H9 (cell line): ENCODE data around the gene FRY. TPM values are rescaled to one million over a fixed set of nuclear protein-coding genes. Genes with fewer than 3 reads are reported as not detected.

Source experiments
- DNase-seq: peaks from one replicate; pipeline ENCODE4 v3.0.0-alpha.2; 2017
- H2AFZ ChIP-seq: one replicate; pipeline ENCODE4 v1.6.1; 2013; ENCODE audit warnings: mild to moderate bottlenecking, low read length, control low read depth, moderate library complexity
- H2AK5ac ChIP-seq: 2 replicates; pipeline ENCODE4 v1.6.1; 2013; ENCODE audit warnings: low read length, control low read depth, mixed read lengths; ENCODE audit not compliant: insufficient read length
- H2BK120ac ChIP-seq: one replicate; pipeline ENCODE4 v1.6.1; 2013; ENCODE audit warnings: low read depth, mild to moderate bottlenecking, low read length, control low read depth, inconsistent platforms; ENCODE audit not compliant: poor library complexity, severe bottlenecking
- H2BK12ac ChIP-seq: 2 replicates; pipeline ENCODE4 v1.6.1; 2013; ENCODE audit warnings: low read length, control low read depth, mixed read lengths, low read depth; ENCODE audit not compliant: insufficient read length
- H2BK15ac ChIP-seq: 2 replicates; pipeline ENCODE4 v1.6.1; 2013; ENCODE audit warnings: low read depth, low read length, control low read depth
- H2BK20ac ChIP-seq: one replicate; pipeline ENCODE4 v1.6.1; 2013; ENCODE audit warnings: low read depth, mild to moderate bottlenecking, low read length, control low read depth, inconsistent platforms; ENCODE audit not compliant: poor library complexity, severe bottlenecking
- H2BK5ac ChIP-seq: 2 replicates; pipeline ENCODE4 v1.6.1; 2013; ENCODE audit warnings: low read length, control low read depth, mixed read lengths; ENCODE audit not compliant: insufficient read length
- H3K14ac ChIP-seq: 2 replicates; pipeline ENCODE4 v1.6.1; 2013; ENCODE audit warnings: low read length, control low read depth; ENCODE audit not compliant: insufficient read depth
- H3K18ac ChIP-seq: 2 replicates; pipeline ENCODE4 v1.6.1; 2013; ENCODE audit warnings: low read depth, mild to moderate bottlenecking, mixed read lengths, low read length, control low read depth; ENCODE audit not compliant: insufficient read length
- H3K23ac ChIP-seq: 2 replicates; pipeline ENCODE4 v1.6.1; 2013; ENCODE audit warnings: low read length, control low read depth, mixed read lengths, low read depth; ENCODE audit not compliant: insufficient read length
- H3K23me2 ChIP-seq: 2 replicates; pipeline ENCODE4 v1.6.1; 2013; ENCODE audit warnings: low read depth, mild to moderate bottlenecking, mixed read lengths, low read length, control low read depth; ENCODE audit not compliant: insufficient read length, poor library complexity, severe bottlenecking
- H3K27ac ChIP-seq: 2 replicates; pipeline ENCODE4 v1.5.1; 2013; ENCODE audit warnings: low read length, control low read depth, mixed read lengths, low read depth; ENCODE audit not compliant: insufficient read length
- H3K27me3 ChIP-seq: 2 replicates; pipeline ENCODE4 v1.6.1; 2013; ENCODE audit warnings: low read length, control low read depth, inconsistent platforms; ENCODE audit not compliant: insufficient read depth
- H3K4ac ChIP-seq: 2 replicates; pipeline ENCODE4 v1.6.1; 2013; ENCODE audit warnings: low read depth, mild to moderate bottlenecking, control low read depth, inconsistent platforms, low read length, moderate library complexity
- H3K4me1 ChIP-seq: 2 replicates; pipeline ENCODE4 v1.6.1; 2013; ENCODE audit warnings: low read length, control low read depth, inconsistent platforms; ENCODE audit not compliant: insufficient read depth
- H3K4me2 ChIP-seq: 2 replicates; pipeline ENCODE4 v1.6.1; 2013; ENCODE audit warnings: low read length, control low read depth, mixed read lengths; ENCODE audit not compliant: insufficient read length, insufficient read depth
- H3K56ac ChIP-seq: 2 replicates; pipeline ENCODE4 v1.6.1; 2013; ENCODE audit warnings: low read depth, mild to moderate bottlenecking, mixed read lengths, low read length, control low read depth; ENCODE audit not compliant: insufficient read length
- H3K79me1 ChIP-seq: 2 replicates; pipeline ENCODE4 v1.6.1; 2013; ENCODE audit warnings: low read depth, mild to moderate bottlenecking, moderate library complexity, low read length, control low read depth, inconsistent platforms; ENCODE audit not compliant: insufficient read depth, poor library complexity, severe bottlenecking
- H3K79me2 ChIP-seq: 2 replicates; pipeline ENCODE4 v1.6.1; 2013; ENCODE audit warnings: low read length, control low read depth, inconsistent platforms; ENCODE audit not compliant: insufficient read depth
- H3K9ac ChIP-seq: 2 replicates; pipeline ENCODE4 v1.6.1; 2013; ENCODE audit warnings: low read length, control low read depth, mixed read lengths; ENCODE audit not compliant: insufficient read length; ENCODE audit errors: extremely low read depth
- H3K9me3 ChIP-seq: one replicate; pipeline ENCODE4 v1.6.1; 2013; ENCODE audit warnings: low read depth, low read length, inconsistent platforms; ENCODE audit not compliant: control insufficient read depth
- H3T11ph ChIP-seq: one replicate; pipeline ENCODE4 v1.6.1; 2013; ENCODE audit warnings: mild to moderate bottlenecking, low read length, control low read depth, inconsistent platforms
- H4K20me1 ChIP-seq: one replicate; pipeline ENCODE4 v1.6.1; 2013; ENCODE audit not compliant: control insufficient read depth, insufficient read length, insufficient read depth
- H4K5ac ChIP-seq: 2 replicates; pipeline ENCODE4 v1.6.1; 2013; ENCODE audit warnings: low read depth, mild to moderate bottlenecking, mixed read lengths, low read length, control low read depth; ENCODE audit not compliant: insufficient read length
- H4K8ac ChIP-seq: replicated peaks from 2 replicates; pipeline ENCODE4 v1.6.1; 2013; ENCODE audit warnings: low read length, control low read depth, mixed read lengths, low read depth; ENCODE audit not compliant: insufficient read length
- H4K91ac ChIP-seq: 2 replicates; pipeline ENCODE4 v1.6.1; 2013; ENCODE audit warnings: low read depth, mild to moderate bottlenecking, moderate library complexity, mixed read lengths, low read length, control low read depth; ENCODE audit not compliant: insufficient read length
- H3K27ac Mint-ChIP-seq, 3 experiments: 2 replicates in 2 of 3; 3 replicates in 1 of 3; pipeline ENCODE4 v1.8.0; 2020 to 2021; ENCODE audit warnings: mixed read lengths in 3 of 3, mild to moderate bottlenecking in 1 of 3, moderate library complexity in 1 of 3
- H3K27me3 Mint-ChIP-seq: 2 replicates; pipeline ENCODE4 v1.8.0; 2021; ENCODE audit warnings: low read depth, mild to moderate bottlenecking, moderate library complexity, mixed read lengths
- H3K36me3 Mint-ChIP-seq, 3 experiments: 2 replicates in 2 of 3; 3 replicates in 1 of 3; pipeline ENCODE4 v1.8.0; 2020 to 2021; ENCODE audit warnings: low read depth in 3 of 3, mixed read lengths in 3 of 3; ENCODE audit not compliant: insufficient read depth in 1 of 3
- H3K4me1 Mint-ChIP-seq, 2 experiments: 2 replicates each; pipeline ENCODE4 v1.8.0; 2020; ENCODE audit warnings: mixed read lengths in 2 of 2
- H3K4me3 Mint-ChIP-seq, 2 experiments: 2 replicates in 1 of 2; 3 replicates in 1 of 2; pipeline ENCODE4 v1.8.0; 2020 to 2021; ENCODE audit warnings: mild to moderate bottlenecking in 2 of 2, mixed read lengths in 2 of 2, moderate library complexity in 1 of 2
- H3K9me3 Mint-ChIP-seq, 2 experiments: 2 replicates in 1 of 2; 3 replicates in 1 of 2; pipeline ENCODE4 v1.8.0; 2020; ENCODE audit warnings: mild to moderate bottlenecking in 2 of 2, mixed read lengths in 2 of 2, moderate library complexity in 1 of 2
- total RNA-seq: library from RNA; stranded (reverse); gene quantifications from 2 replicates; pipeline ENCODE4 v1.2.1, GENCODE V29; 2021
- TF ChIP-seq, protein P1 (sequence below): fragments of 200-600 bp; sonication (generic); conservative IDR thresholded peaks from 3 replicates; pipeline ENCODE4 v1.8.0; 2021; ENCODE audit warnings: antibody characterized with exemption, mild to moderate bottlenecking

Gene FRY
- total RNA-seq, 1 experiment from 2014 or later, result 5.2 TPM

DNA sequence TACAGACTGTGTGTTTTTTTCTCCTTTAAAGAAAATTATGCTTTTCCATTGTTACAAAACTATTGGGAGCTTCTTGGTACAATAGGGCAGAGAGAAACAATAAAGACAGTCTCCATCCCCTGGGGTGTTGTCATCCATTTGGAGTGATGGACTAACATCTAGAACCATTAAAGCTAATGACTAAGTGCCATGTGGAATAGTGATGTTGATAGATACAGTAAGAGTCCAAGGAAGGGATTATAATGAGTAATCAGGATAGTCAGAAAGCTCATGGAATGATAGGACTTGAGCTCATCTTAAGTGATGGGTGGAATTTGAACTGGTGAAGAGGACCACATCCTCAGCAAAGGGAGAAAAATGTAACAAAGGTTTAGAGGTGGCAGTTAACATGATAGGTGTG is 24.1 kb upstream of the FRY start:
- no peak overlapping the region for H3T11ph ChIP-seq
- no peak overlapping the region for H3K9ac ChIP-seq
- H3K14ac ChIP-seq, result no peak overlapping the region
- no peak overlapping the region for H3K56ac ChIP-seq
- H3K4ac ChIP-seq, result no peak overlapping the region
- H3K23me2 ChIP-seq, result no peaks in the 10 kb centered on the region
- Mint-ChIP-seq H3K36me3 (no peaks in the 10 kb centered on the region), H3K27me3 (no peaks in the 10 kb centered on the region), H3K9me3 (no peaks in the 10 kb centered on the region), H3K27ac (peak overlapping the region in 1 of 3 experiments; percentile 24; a peak in 2 of 7 replicates), H3K4me1 (peaks cover 18 to 22% of the 10 kb centered on the region in 2 experiments), H3K4me3 (no peak overlapping the region)
- TF ChIP-seq, protein P1, sequence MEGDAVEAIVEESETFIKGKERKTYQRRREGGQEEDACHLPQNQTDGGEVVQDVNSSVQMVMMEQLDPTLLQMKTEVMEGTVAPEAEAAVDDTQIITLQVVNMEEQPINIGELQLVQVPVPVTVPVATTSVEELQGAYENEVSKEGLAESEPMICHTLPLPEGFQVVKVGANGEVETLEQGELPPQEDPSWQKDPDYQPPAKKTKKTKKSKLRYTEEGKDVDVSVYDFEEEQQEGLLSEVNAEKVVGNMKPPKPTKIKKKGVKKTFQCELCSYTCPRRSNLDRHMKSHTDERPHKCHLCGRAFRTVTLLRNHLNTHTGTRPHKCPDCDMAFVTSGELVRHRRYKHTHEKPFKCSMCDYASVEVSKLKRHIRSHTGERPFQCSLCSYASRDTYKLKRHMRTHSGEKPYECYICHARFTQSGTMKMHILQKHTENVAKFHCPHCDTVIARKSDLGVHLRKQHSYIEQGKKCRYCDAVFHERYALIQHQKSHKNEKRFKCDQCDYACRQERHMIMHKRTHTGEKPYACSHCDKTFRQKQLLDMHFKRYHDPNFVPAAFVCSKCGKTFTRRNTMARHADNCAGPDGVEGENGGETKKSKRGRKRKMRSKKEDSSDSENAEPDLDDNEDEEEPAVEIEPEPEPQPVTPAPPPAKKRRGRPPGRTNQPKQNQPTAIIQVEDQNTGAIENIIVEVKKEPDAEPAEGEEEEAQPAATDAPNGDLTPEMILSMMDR, result no peak
- DNase-seq, result no peak
- H4K8ac ChIP-seq, result no peak overlapping the region
- H4K91ac ChIP-seq, result no peak overlapping the region
- H2BK20ac ChIP-seq, result no peak overlapping the region
- no peaks in the 10 kb centered on the region for H3K27me3 ChIP-seq
- H3K79me2 ChIP-seq, result no peaks in the 10 kb centered on the region
- no peak overlapping the region for H2AFZ ChIP-seq
- no peak overlapping the region for H3K4me2 ChIP-seq
- no peak overlapping the region for H3K18ac ChIP-seq
- H3K27ac ChIP-seq, result no peak overlapping the region
- H4K5ac ChIP-seq, result no peak overlapping the region
- no peak overlapping the region for H2BK12ac ChIP-seq
- no peak overlapping the region for H2BK15ac ChIP-seq
- H2BK120ac ChIP-seq, result no peak overlapping the region
- H3K4me1 ChIP-seq, result no peaks in the 10 kb centered on the region; the same call in 1 of the 2 replicates
- H4K20me1 ChIP-seq, result no peaks in the 10 kb centered on the region
- H3K23ac ChIP-seq, result no peak overlapping the region
- H2AK5ac ChIP-seq, result no peak overlapping the region
- no peaks in the 10 kb centered on the region for H3K79me1 ChIP-seq
- H2BK5ac ChIP-seq, result no peak overlapping the region
- H3K9me3 ChIP-seq, result no peaks in the 10 kb centered on the region
